OCI-LY3 (cell line): ENCODE results near the gene TRPC4AP.

Source experiments
- H2AFZ ChIP-seq: fragments of 200-600, 300-600 bp; shearing (Covaris generic); 2 replicates; pipeline ENCODE4 v1.6.0; 2014; ENCODE audit warnings: antibody characterized with exemption, low read depth, low read length
- H3K27ac ChIP-seq: fragments of 200-600, 300-600 bp; sonication (generic); 2 replicates; pipeline ENCODE4 v1.5.1; 2014; ENCODE audit warnings: mild to moderate bottlenecking, low read length, moderate library complexity, mixed read lengths
- H3K27me3 ChIP-seq: fragments of 200-600, 300-600 bp; sonication (generic); 2 replicates; pipeline ENCODE4 v1.6.1; 2014; ENCODE audit warnings: low read depth, low read length, mixed read lengths
- H3K36me3 ChIP-seq: fragments of 200-600, 300-600 bp; sonication (generic); replicated peaks from 2 replicates; pipeline ENCODE3; 2014; ENCODE audit warnings: low read depth, low read length, mixed read lengths
- H3K4me1 ChIP-seq: fragments of 300-600, 200-600 bp; sonication (generic); 2 replicates; pipeline ENCODE4 v1.6.1; 2014; ENCODE audit warnings: low read length, mixed read lengths
- H3K4me2 ChIP-seq: fragments of 200-600, 300-600 bp; sonication (generic); 2 replicates; pipeline ENCODE4 v1.6.1; 2014; ENCODE audit warnings: low read length, mixed read lengths
- H3K4me3 ChIP-seq: fragments of 300-600, 200-600 bp; sonication (generic); 2 replicates; pipeline ENCODE4 v1.5.1; 2014; ENCODE audit warnings: antibody characterized with exemption, mild to moderate bottlenecking, low read length, moderate library complexity
- H3K79me2 ChIP-seq: fragments of 300-600, 200-600 bp; shearing (Covaris generic); 2 replicates; pipeline ENCODE4 v1.6.1; 2014; ENCODE audit warnings: mild to moderate bottlenecking, low read length, mixed read lengths
- H3K9ac ChIP-seq: fragments of 300-600, 200-600 bp; shearing (Covaris generic); 2 replicates; pipeline ENCODE4 v1.6.0; 2014; ENCODE audit warnings: mild to moderate bottlenecking, low read length, moderate library complexity
- H3K9me3 ChIP-seq: fragments of 200-600, 300-600 bp; shearing (Covaris generic); 2 replicates; pipeline ENCODE4 v1.6.1; 2014; ENCODE audit warnings: low read length, mixed read lengths; ENCODE audit not compliant: insufficient read depth
- H4K20me1 ChIP-seq: fragments of 200-600, 300-600 bp; sonication (generic); 2 replicates; pipeline ENCODE4 v1.6.1; 2016; ENCODE audit warnings: low read length, mixed read lengths; ENCODE audit not compliant: insufficient read depth
- CTCF ChIP-seq: fragments of 200-600, 300-600 bp; sonication (generic); IDR thresholded peaks from 2 replicates; pipeline ENCODE4 v1.5.1; 2014; ENCODE audit warnings: antibody characterized with exemption, low read length, low read depth
- EZH2phosphoT487 ChIP-seq: fragments of 200-600 bp; shearing (Covaris generic); IDR thresholded peaks from 2 replicates; pipeline ENCODE4 v1.6.1; 2018; ENCODE audit warnings: antibody characterized with exemption, mixed run types, low read depth

TRPC4AP gene

GRCh38 chr20:34952671-34953070 is 139.9 kb downstream of the TRPC4AP start:
- no peak overlapping the region for H3K9ac ChIP-seq
- no peaks in the 10 kb centered on the region for H3K27me3 ChIP-seq
- no peaks in the 10 kb centered on the region for H4K20me1 ChIP-seq
- no peak overlapping the region for H3K4me2 ChIP-seq
- peaks cover 6% of the 10 kb centered on the region for H3K36me3 ChIP-seq
- no peak overlapping the region for H2AFZ ChIP-seq
- H3K27ac ChIP-seq: no peak overlapping the region
- peaks cover 7% of the 10 kb centered on the region for H3K79me2 ChIP-seq
- H3K4me3 ChIP-seq: no peak overlapping the region
- no peaks in the 10 kb centered on the region for H3K9me3 ChIP-seq
- TF ChIP-seq EZH2phosphoT487 (no peak), CTCF (no peak)
- peaks cover 10% of the 10 kb centered on the region for H3K4me1 ChIP-seq
